ENCODE measurements around the gene MTX1. TPM values are rescaled to one million over a fixed set of nuclear protein-coding genes. Genes with fewer than 3 reads are reported as not detected.

Gene MTX1
- total RNA-seq, 2 donors from 2014 or later, result 16.2 to 27.0 TPM

DNA sequence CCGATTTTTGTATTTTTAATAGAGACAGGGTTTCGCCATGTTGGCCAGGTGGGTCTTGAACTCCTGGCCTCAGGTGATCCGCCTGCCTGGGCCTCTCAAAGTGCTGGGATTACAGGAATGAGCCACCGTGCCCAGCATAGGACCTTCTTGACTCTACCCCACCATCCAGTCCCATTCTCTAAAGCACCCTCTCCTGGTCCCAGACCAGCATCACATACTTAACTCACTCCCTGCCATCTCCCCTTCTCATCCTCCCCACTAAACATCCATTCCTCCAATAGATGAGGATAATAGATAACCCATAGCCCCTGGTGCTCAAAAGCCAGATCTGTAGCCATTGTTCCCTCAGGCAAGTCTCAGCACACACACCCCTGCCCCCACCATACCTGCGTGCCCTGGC, 44.7 kb downstream of the MTX1 start:
- Histone ChIP-seq H3K27ac (no peak overlapping the region), H3K4me1 (peaks cover 0 to 44% of the 10 kb centered on the region in 2 donors), H3K36me3 (peaks cover 14% of the 10 kb centered on the region), H3K27me3 (no peaks in the 10 kb centered on the region), H3K4me3 (no peak overlapping the region), H3K9me3 (no peaks in the 10 kb centered on the region)
- TF ChIP-seq, protein P1, sequence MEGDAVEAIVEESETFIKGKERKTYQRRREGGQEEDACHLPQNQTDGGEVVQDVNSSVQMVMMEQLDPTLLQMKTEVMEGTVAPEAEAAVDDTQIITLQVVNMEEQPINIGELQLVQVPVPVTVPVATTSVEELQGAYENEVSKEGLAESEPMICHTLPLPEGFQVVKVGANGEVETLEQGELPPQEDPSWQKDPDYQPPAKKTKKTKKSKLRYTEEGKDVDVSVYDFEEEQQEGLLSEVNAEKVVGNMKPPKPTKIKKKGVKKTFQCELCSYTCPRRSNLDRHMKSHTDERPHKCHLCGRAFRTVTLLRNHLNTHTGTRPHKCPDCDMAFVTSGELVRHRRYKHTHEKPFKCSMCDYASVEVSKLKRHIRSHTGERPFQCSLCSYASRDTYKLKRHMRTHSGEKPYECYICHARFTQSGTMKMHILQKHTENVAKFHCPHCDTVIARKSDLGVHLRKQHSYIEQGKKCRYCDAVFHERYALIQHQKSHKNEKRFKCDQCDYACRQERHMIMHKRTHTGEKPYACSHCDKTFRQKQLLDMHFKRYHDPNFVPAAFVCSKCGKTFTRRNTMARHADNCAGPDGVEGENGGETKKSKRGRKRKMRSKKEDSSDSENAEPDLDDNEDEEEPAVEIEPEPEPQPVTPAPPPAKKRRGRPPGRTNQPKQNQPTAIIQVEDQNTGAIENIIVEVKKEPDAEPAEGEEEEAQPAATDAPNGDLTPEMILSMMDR (IDR thresholded peaks at IDR 0.05), result no peak
- DNase-seq (ENCODE audit: low spot score), result no peak

DNA sequence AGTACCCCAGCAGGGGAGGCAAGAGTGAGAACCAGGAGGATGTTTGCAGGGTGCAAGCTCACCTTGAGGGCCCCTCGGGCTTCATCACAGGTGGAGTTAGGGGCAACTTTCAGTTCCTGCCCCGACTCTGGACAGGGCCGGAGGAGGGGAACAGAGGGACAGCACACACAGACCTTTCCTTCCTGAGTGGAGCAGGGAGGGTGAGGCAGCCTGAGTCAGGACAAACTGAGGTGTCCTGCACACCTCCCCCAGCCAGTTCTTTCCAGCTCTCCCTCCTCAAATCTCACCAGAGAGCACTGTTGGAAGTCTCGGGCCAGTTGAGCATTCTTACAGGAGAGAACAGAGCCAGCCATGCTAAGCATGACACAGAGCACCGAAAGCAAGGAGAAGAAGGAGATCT, 45.3 kb downstream of the MTX1 start:
- Histone ChIP-seq H3K27me3 (no peaks in the 10 kb centered on the region), H3K9me3 (no peaks in the 10 kb centered on the region), H3K36me3 (peaks cover 17% of the 10 kb centered on the region), H3K4me3 (peak overlapping the region in 1 of 2 donors; percentile 91), H3K27ac (peak overlapping the region in 1 of 2 donors; percentile 97), H3K4me1 (peaks cover 0 to 44% of the 10 kb centered on the region in 2 donors)
- TF ChIP-seq, protein P1 (IDR thresholded peaks at IDR 0.05), result no peak
- DNase-seq (ENCODE audit: low spot score), result no peak

- Histone ChIP-seq H3K9me3 (no peaks in the 10 kb centered on the region), H3K4me3 (peak overlapping the region; percentile 91 to 94), H3K27me3 (no peaks in the 10 kb centered on the region), H3K36me3 (peaks cover 17% of the 10 kb centered on the region), H3K27ac (peak overlapping the region; percentile 97), H3K4me1 (peaks cover 0 to 44% of the 10 kb centered on the region in 2 donors)
- DNase-seq (ENCODE audit: low spot score), result no peak
- TF ChIP-seq, protein P1 (IDR thresholded peaks at IDR 0.05), result no peak
These were observed 45.8 kb downstream of the MTX1 start for GRCh38 chr1:155254228-155254713.

GRCh38 chr1:155254714-155255242, 46.3 kb downstream of the MTX1 start:
- peak overlapping the region; percentile 97 for H3K27ac ChIP-seq
- H3K9me3 ChIP-seq, result no peaks in the 10 kb centered on the region
- peak overlapping the region; percentile 91 to 94 for H3K4me3 ChIP-seq
- peaks cover 0 to 44% of the 10 kb centered on the region in 2 donors for H3K4me1 ChIP-seq
- H3K36me3 ChIP-seq, result peaks cover 17% of the 10 kb centered on the region
- H3K27me3 ChIP-seq, result no peaks in the 10 kb centered on the region
- TF ChIP-seq, protein P1 (IDR thresholded peaks at IDR 0.05), result no peak
- no peak for DNase-seq (ENCODE audit: low spot score)

DNA sequence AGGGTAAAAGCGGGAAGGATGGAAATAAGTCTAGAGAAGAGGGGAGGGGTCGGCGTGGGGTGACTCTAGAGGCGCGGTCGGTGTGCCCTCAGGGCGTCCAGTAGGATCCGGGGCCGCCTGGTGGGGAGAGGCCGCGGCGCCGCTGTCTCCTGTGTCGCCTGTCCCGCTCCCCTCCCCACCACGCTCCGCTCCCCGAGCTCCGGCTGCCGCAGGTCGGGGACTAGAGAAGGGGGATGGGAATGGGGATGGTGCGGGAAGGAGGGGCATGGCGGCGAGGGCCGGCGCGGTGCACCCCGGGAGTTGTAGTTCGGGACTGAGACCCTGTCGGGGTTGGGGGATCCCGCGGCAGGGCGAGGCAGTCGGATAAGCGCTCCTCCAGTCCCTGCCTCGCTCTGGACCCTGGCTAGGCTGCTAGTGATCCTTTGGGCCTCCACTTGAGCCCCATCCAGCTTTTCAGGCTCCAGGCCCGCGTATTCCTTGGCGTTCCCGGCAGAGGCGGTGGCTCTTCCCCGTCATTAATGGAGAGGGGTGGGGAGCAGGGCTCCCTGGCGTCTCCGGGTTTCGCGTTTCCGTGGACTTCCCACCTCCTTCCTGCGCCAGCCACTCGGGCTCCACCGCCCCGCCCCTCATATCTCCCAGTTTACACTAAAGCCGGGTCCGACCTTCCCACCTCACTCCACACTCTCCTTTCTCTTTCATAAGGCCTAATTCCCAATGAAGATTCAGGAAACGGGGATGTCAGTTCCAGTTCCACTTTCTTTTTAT, 46.9 kb downstream of the MTX1 start, which contains the start of gene ENTREP3:
Gene ENTREP3, minus strand, starts transcription at position 241 of the 765 bp plus-strand sequence. CDS start 606 bp downstream, outside the sequence.
- peak within 1 kb of the TSS; percentile 97 for H3K27ac ChIP-seq
- peaks cover 24% of the 10 kb centered on the region for H3K36me3 ChIP-seq
- H3K4me3 ChIP-seq, result peak within 1 kb of the TSS; percentile 91 to 94
- DNase-seq (ENCODE audit: low spot score), result peak; percentile 90
- H3K9me3 ChIP-seq, result no peaks in the 10 kb centered on the region
- H3K27me3 ChIP-seq, result no peaks in the 10 kb centered on the region
- H3K4me1 ChIP-seq, result peaks cover 0 to 43% of the 10 kb centered on the region in 2 donors
- TF ChIP-seq, protein P1 (IDR thresholded peaks at IDR 0.05), result no peak

All from right atrium auricular region (tissue), 2 donors.